SK-N-SH (cell line): ENCODE measurements around the gene GJA5.

Source experiments
- CTCF ChIP-seq: fragments of 200-600 bp; sonication (generic); IDR thresholded peaks from 2 replicates; pipeline ENCODE4 v1.6.1; 2017; ENCODE audit warnings: antibody characterized with exemption, mild to moderate bottlenecking, moderate library complexity
- ELF1 ChIP-seq: IDR thresholded peaks from 2 replicates; pipeline ENCODE4 v1.4.0; 2012
- NFIC ChIP-seq: IDR thresholded peaks from 2 replicates; pipeline ENCODE4 v1.4.0; 2012; ENCODE audit warnings: borderline replicate concordance
- POLR2AphosphoS5 ChIP-seq: IDR thresholded peaks from 2 replicates; pipeline ENCODE4 v1.6.1; 2012; ENCODE audit warnings: low read depth, low read length
- RAD21 ChIP-seq: IDR thresholded peaks from 2 replicates; pipeline ENCODE4 v1.6.1; 2012; ENCODE audit warnings: mild to moderate bottlenecking, low read length
- SMC3 ChIP-seq: IDR thresholded peaks from 2 replicates; pipeline ENCODE4 v1.6.1; 2012; ENCODE audit warnings: low read depth, low read length, improper control_type of control experiment

- TF ChIP-seq CTCF (no peak), NFIC (no peak), ELF1 (no peak), POLR2AphosphoS5 (no peak), RAD21 (no peak), SMC3 (no peak)
These were observed 9.1 kb downstream of the GJA5 start for GRCh38 chr1:147751346-147751745.
